ENCODE data around the gene ZNHIT3.

The ZNHIT3 gene

DNA sequence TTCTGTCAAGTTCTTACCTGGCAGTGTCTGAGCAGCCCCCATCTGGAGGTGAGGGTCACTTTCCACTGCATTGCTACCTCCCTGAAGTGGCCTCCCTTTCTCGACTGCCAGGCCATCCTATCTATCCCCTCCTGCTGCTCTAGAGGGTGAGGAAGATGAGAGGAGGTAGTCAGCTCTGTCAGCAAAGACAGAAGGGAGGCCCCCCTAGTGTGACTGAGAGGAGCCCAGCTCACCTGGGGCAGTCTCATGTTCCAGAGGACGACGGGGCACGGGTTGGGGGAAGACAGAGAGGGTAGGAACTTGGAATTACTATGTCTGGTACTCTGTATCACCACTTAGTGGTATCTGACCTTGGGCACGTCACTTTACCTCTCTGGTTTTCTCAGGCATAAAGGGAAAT is 26.2 kb downstream of the ZNHIT3 start:
- DNase-seq (ENCODE audit: low spot score), result no peak

- no peak for DNase-seq (ENCODE audit: low spot score)
Observed at GRCh38 chr17:36514856-36515255, 28.4 kb downstream of the ZNHIT3 start.

DNA sequence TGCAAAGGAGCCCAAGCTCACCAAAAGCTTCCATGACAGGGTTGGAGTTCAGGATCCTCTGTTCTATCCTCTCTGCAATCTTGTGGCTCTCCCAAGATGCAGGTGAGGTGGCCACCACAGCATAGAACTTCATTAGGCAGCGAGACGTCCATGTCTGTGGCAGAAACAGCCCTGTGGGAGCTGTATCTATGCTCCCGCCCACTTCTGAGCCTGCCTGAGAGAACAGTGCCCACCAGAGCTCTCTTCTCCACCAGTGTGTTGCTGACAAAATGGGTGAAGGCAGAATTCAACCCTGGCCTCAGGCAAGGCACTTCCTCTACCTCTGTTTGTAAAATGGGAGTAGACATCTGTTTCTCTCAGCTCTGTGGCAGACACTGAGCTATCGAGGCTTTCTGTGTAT is 29.4 kb downstream of the ZNHIT3 start:
- DNase-seq (ENCODE audit: low spot score), result no peak

DNA sequence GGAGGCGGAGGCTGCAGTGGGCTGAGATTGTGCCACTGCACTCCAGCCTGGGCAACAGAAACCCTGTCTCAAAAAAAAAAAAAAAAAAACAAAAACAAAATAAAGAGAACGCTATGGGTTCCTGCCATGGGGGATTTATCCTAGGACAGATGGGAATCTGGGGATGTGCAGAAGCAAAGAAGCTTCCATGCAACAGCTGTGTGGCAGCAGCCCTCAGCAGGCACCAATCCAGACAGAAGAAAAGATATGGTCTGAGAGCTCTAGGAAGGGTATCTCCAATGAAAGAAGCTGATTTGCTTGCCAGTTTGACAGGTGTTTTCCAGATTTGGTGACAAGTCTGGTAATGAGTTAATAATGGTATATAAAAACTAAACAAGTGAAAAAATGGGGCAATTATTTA is 36.6 kb downstream of the ZNHIT3 start:
- DNase-seq (ENCODE audit: low spot score), result no peak

GRCh38 chr17:36524428-36524876 is 38.0 kb downstream of the ZNHIT3 start:
- DNase-seq (ENCODE audit: low spot score), result no peak

DNA sequence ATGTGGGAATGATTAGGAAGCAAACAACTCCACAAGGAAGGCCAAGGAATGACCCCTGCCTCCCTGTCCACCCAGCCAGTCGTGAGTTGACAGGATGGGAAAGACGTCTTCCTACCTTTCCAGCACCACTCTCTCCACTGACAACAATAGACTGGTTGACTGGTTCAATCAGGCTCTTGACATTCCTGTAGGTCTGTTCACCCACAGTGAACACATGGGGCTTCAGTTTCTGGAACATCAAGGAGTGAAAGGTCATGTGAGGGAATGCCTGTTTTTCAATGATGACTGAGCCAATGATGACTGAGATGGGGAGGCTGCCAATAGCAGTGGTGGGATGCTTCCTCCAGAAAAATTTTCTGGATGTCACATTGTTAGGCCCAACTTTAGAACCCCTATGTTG is 38.6 kb downstream of the ZNHIT3 start:
- no peak for DNase-seq (ENCODE audit: low spot score)

GRCh38 chr17:36525888-36526287 is 39.4 kb downstream of the ZNHIT3 start:
- no peak for DNase-seq (ENCODE audit: low spot score)

- no peak for DNase-seq (ENCODE audit: low spot score)
Observed at GRCh38 chr17:36527621-36528250, 41.3 kb downstream of the ZNHIT3 start.

DNA sequence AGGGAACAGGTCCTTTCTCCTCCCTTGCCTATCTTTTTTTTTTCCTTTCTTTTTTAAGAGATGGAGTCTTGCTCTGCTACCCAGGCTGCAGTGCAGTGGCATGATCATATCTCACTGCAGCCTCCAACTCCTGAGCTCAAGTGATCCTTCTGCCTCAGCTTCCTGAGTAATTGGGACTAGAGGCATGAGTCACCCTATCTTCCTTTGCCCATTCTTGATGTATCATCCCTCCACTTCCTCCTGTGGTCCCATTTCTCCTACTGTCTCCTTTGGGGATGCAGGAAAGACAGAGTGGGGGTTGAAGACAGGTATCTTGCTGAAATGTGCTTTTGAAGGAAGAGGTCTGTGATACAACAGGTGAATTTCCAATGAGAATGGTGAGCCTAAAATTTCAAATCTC is 42.6 kb downstream of the ZNHIT3 start:
- no peak for DNase-seq (ENCODE audit: low spot score)

DNA sequence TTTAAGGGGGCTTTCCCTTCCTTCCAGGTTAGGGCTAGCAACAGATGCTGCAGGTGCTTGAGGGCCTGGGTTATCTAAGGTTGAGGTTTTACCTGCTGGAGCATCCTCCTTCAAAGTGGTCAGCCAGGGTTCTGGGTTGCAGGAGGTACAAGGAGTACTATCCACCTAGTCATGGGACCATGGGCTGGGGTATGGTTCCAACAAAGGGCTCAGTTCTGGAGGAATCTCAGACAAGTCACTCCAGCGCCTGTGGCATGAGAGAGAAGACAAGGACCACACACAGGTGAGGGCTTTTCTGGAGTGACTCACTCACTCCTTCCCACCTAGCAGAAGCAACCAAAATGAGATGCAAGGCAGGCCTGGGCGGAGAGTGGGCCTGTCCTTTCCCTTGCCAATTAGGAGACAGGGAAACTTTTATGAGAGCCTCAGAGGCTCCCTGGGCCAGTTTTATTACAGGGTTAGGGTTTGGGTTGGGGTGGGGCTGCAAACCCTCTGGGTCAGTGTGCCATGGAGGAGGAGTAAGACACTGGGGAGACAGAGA is 46.0 kb downstream of the ZNHIT3 start:
- no peak for DNase-seq (ENCODE audit: low spot score)

DNA sequence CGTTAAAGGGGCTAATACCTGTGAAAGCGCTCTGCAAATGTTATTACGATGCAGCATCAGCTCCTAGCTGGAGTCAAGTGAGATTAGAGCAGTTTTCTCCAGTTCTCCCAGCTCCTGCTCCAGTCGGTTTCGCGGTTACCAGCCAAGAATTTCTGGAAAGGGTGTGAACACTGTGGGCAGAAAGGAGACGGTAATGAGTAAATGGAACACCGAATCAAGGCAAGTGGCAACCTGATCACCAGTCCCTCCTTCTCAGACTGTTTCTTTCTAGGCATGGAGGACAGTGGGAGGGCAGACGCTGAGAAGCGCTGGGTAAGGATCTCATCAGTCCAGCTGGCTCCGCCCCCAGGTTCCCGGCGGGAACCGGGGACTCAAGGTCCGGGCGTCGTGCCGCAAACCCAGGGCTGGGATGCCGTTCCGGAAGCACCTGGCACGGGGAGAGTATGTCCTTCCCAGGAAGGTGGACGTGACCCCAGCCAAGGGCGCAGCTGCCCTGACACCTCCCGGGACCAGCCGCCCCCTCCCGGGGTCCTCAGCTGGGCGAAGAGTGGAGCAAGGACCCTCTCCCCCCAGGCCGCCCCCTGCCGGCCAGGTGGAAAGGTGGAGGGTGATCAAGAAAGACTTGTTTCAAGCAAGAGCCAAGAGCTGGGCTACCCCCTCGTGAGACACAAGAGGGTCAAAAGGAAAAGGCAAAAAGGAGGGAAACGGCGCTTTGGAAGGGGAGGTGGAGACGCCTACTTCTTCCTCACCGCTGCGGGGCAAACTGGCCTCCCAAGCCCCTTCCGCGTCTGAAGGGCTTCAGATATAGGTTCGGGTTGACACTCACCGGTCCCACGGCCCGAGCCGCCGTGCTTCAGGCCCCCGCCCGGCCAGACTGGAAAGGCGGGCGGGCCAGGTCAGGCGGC is 47.7 kb downstream of the ZNHIT3 start:
- peak; percentile 25 for DNase-seq (ENCODE audit: low spot score)

GRCh38 chr17:36534840-36535668 is 48.6 kb downstream of the ZNHIT3 start, which contains the start of the genes MYO19 and PIGW:
Gene MYO19, minus strand, starts transcription at chr17:36534868. Its CDS starts 2,330 bp downstream, at chr17:36532538.
Gene PIGW, plus strand, starts transcription at chr17:36534987. Its CDS starts 2,115 bp downstream, at chr17:36537102.
- DNase-seq (ENCODE audit: low spot score), result peak; percentile 80

DNA sequence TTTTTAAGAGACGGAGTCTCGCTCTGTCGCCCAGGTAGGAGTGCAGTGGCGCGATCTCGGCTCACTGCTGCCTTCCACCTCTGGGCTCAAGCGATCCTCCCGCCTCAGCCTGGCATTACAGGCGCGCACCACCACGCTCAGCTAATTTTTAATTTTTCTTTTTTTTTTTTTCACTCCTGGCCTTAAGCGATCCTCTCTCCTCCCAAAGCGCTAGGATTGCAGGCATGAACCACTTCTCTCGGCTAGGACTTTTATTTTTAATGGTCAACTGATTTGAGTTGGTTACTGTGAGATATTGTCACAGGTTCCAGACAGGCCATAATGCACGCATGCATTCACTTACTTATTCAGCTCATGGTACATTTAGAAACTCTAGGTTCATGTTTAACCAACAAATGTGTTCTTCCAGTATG is 49.2 kb downstream of the ZNHIT3 start:
- DNase-seq (ENCODE audit: low spot score), result no peak

DNA sequence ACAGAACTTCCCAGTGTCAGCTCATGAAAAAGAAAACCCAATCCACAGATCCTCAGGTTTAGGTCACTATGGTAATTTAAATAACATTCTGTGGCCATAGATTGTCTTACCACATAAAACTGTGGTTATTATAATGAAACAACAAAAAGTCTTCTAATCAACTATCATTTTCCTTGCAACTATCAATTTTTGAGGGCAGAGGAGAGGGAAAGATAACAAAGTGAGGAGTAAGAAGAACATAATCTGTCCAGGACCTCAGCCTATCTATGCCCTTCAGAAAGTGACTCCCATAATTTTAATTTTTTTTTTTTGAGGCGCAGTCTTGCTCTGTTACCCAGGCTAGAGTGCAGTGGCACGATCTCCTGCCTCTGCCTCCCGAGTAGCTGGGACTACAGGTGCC is 54.2 kb downstream of the ZNHIT3 start:
- no peak for DNase-seq (ENCODE audit: low spot score)

- DNase-seq (ENCODE audit: low spot score), result no peak
Observed at GRCh38 chr17:36542755-36543154, 56.3 kb downstream of the ZNHIT3 start.

DNA sequence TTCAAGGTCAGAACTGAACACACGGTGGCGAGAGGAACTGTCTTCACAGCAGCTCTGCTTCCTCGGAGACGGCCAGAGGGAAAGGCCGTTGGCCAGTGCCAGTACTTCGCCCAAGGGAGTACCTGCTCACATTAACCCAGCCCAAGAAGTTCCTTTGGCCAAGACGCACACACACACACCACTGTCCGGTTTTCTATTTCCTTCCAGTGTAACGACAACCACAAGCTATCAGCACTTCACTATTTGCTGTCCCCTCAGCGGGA is 57.5 kb downstream of the ZNHIT3 start:
- peak; percentile 33 for DNase-seq (ENCODE audit: low spot score)

- peak; percentile 88 for DNase-seq (ENCODE audit: low spot score)
Observed at GRCh38 chr17:36544307-36545076, 58.0 kb downstream of the ZNHIT3 start, which contains the start of gene GGNBP2. Gene GGNBP2, plus strand, starts transcription at chr17:36544919. Its CDS starts 806 bp downstream, at chr17:36545725.

DNA sequence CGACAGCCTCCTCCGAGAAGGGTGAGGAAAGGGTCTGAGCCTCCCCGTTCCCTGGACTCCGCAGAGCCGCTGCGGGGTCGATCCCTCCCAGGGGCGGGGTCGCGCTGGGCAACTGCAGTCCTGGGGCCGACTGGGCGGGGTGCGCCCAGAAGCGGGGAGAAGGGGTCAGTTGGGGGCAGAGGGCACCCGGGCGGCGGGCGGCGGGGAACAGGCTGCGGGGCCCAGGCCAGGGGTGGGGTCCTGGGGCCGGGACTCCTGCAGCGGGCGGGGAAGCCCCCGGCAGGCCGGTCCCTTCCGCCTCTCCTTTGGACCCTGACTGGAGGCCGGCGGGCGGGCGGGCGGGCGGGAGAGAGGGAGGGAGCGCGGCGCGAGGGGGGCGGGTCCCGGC is 58.6 kb downstream of the ZNHIT3 start:
- no peak for DNase-seq (ENCODE audit: low spot score)
